NOMO-1 treated with dmso at 0.1 percent for 144 hours (cell line): ENCODE measurements around the gene SVOPL.

ENCODE experiments used
- DNase-seq: peaks from one replicate; lab custom pipeline; 2025; ENCODE audit not compliant: unreplicated experiment; lab: John Stamatoyannopoulos, UW

The SVOPL gene

GRCh38 chr7:138565451-138566114 is 135.6 kb downstream of the SVOPL start:
- DNase-seq: peak; percentile 61

GRCh38 chr7:138565071-138565450 is 136.1 kb downstream of the SVOPL start:
- DNase-seq: peak; percentile 81

- no peak for DNase-seq
Observed at GRCh38 chr7:138564365-138564764, 136.8 kb downstream of the SVOPL start.

- no peak for DNase-seq
Observed at GRCh38 chr7:138563808-138564207, 137.4 kb downstream of the SVOPL start.

GRCh38 chr7:138559448-138559847 is 141.7 kb downstream of the SVOPL start:
- DNase-seq: no peak

GRCh38 chr7:138556771-138557484 is 144.2 kb downstream of the SVOPL start:
- DNase-seq: no peak

GRCh38 chr7:138555684-138556083 is 145.5 kb downstream of the SVOPL start:
- no peak for DNase-seq

GRCh38 chr7:138554674-138555073 is 146.5 kb downstream of the SVOPL start:
- DNase-seq: no peak

- DNase-seq: no peak
Observed at GRCh38 chr7:138553805-138554204, 147.4 kb downstream of the SVOPL start.

- no peak for DNase-seq
Observed at GRCh38 chr7:138551102-138551501, 150.1 kb downstream of the SVOPL start.

GRCh38 chr7:138550337-138550736 is 150.8 kb downstream of the SVOPL start:
- DNase-seq: no peak

- DNase-seq: no peak
Observed at GRCh38 chr7:138549082-138549481, 152.1 kb downstream of the SVOPL start.

- DNase-seq: no peak
Observed at GRCh38 chr7:138546829-138547228, 154.3 kb downstream of the SVOPL start.

GRCh38 chr7:138546064-138546619 is 155.0 kb downstream of the SVOPL start:
- DNase-seq: no peak

- DNase-seq: no peak
Observed at GRCh38 chr7:138545123-138545522, 156.0 kb downstream of the SVOPL start.
